Measurements from ENCODE around the gene CABCOCO1. TPM values are rescaled to one million over a fixed set of nuclear protein-coding genes. Genes with fewer than 3 reads are reported as not detected.

Gene CABCOCO1
- total and polyA plus RNA-seq, 9 of the 15 experiments (the other 6 are each of a cell fraction or from before 2014, with no cell fraction given), result 0.04 TPM; not detected in 8

- TF ChIP-seq ATF4 (CRISPR knock-in tag; IDR thresholded peaks at IDR 0.05) (peak; percentile 87), EZH2 (IDR thresholded peaks at IDR 0.05; ENCODE audit: borderline replicate concordance, low read depth, low read length) (no peak), ZNF76 (CRISPR knock-in tag; IDR thresholded peaks at IDR 0.05; ENCODE audit: borderline replicate concordance) (no peak), CGGBP1 (CRISPR knock-in tag; IDR thresholded peaks at IDR 0.05) (no peak), NUFIP1 (IDR thresholded peaks at IDR 0.05; ENCODE audit: partially characterized antibody) (no peak), BACH1 (tag; IDR thresholded peaks at IDR 0.05) (peak; percentile 88), TRIM25 (IDR thresholded peaks at IDR 0.05; ENCODE audit: borderline replicate concordance) (no peak), MEF2D (tag; conservative IDR thresholded peaks at IDR 0.05; ENCODE audit: low read depth) (peak; percentile 79), CREBBP (IDR thresholded peaks at IDR 0.05; ENCODE audit: low read depth, low read length) (no peak), FOXJ2 (tag; IDR thresholded peaks at IDR 0.05) (peak; percentile 44; the same call in 1 of the 2 replicates), RUNX1 (IDR thresholded peaks at IDR 0.05; ENCODE audit: low read depth) (no peak), ZFP36 (IDR thresholded peaks at IDR 0.05; ENCODE audit: low read depth, low read length, partially characterized antibody) (no peak), BRCA1 (IDR thresholded peaks at IDR 0.05) (no peak), BRCA1 (CRISPR knock-in tag; IDR thresholded peaks at IDR 0.05) (no peak), E2F3 (CRISPR knock-in tag; IDR thresholded peaks at IDR 0.05) (no peak), RBM39 (optimal IDR thresholded peaks at IDR 0.05; ENCODE audit: low read depth, low read length) (no peak), CEBPB (tag; IDR thresholded peaks at IDR 0.05) (no peak), NEUROD1 (IDR thresholded peaks at IDR 0.05; ENCODE audit: borderline replicate concordance, low read depth, low read length, partially characterized antibody) (no peak), SIRT6 (IDR thresholded peaks at IDR 0.05; ENCODE audit: low read depth, low read length) (no peak), BCL6 (CRISPR knock-in tag; IDR thresholded peaks at IDR 0.05) (no peak), ZNF239 (CRISPR knock-in tag; IDR thresholded peaks at IDR 0.05) (peak; percentile 50), ZNF431 (CRISPR knock-in tag; IDR thresholded peaks at IDR 0.05) (no peak), ATF7 (IDR thresholded peaks at IDR 0.05) (peak; percentile 53; the same call in 1 of the 2 replicates), ZNF584 (CRISPR knock-in tag; IDR thresholded peaks at IDR 0.05; ENCODE audit: low read depth) (peak; percentile 87), ZNF316 (IDR thresholded peaks at IDR 0.05) (no peak), PRPF4 (IDR thresholded peaks at IDR 0.05; ENCODE audit: insufficient read depth, low read depth, low read length, poor library complexity, severe bottlenecking) (no peak), ZNF165 (CRISPR knock-in tag; IDR thresholded peaks at IDR 0.05; ENCODE audit: borderline replicate concordance) (0 out of 2 replicates have a peak, but pooled peaks have one; percentile 51), POLR2AphosphoS2 (IDR thresholded peaks at IDR 0.05; ENCODE audit: low read length) (no peak), HNRNPK (IDR thresholded peaks at IDR 0.05; ENCODE audit: low read depth, low read length, poor library complexity, severe bottlenecking) (no peak)
Measured at GRCh38 chr10:61655335-61655851, 7.3 kb upstream of the CABCOCO1 start (continued).

All from K562 (cell line).